Measurements from ENCODE around the gene ZFYVE1.

GRCh38 chr14:72999316-72999715 is 27.6 kb downstream of the ZFYVE1 start:
- TF ChIP-seq, protein P1, sequence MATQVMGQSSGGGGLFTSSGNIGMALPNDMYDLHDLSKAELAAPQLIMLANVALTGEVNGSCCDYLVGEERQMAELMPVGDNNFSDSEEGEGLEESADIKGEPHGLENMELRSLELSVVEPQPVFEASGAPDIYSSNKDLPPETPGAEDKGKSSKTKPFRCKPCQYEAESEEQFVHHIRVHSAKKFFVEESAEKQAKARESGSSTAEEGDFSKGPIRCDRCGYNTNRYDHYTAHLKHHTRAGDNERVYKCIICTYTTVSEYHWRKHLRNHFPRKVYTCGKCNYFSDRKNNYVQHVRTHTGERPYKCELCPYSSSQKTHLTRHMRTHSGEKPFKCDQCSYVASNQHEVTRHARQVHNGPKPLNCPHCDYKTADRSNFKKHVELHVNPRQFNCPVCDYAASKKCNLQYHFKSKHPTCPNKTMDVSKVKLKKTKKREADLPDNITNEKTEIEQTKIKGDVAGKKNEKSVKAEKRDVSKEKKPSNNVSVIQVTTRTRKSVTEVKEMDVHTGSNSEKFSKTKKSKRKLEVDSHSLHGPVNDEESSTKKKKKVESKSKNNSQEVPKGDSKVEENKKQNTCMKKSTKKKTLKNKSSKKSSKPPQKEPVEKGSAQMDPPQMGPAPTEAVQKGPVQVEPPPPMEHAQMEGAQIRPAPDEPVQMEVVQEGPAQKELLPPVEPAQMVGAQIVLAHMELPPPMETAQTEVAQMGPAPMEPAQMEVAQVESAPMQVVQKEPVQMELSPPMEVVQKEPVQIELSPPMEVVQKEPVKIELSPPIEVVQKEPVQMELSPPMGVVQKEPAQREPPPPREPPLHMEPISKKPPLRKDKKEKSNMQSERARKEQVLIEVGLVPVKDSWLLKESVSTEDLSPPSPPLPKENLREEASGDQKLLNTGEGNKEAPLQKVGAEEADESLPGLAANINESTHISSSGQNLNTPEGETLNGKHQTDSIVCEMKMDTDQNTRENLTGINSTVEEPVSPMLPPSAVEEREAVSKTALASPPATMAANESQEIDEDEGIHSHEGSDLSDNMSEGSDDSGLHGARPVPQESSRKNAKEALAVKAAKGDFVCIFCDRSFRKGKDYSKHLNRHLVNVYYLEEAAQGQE (IDR thresholded peaks at IDR 0.05; ENCODE audit: insufficient replicate concordance, low read depth) = no peak
- TF ChIP-seq, protein P2, sequence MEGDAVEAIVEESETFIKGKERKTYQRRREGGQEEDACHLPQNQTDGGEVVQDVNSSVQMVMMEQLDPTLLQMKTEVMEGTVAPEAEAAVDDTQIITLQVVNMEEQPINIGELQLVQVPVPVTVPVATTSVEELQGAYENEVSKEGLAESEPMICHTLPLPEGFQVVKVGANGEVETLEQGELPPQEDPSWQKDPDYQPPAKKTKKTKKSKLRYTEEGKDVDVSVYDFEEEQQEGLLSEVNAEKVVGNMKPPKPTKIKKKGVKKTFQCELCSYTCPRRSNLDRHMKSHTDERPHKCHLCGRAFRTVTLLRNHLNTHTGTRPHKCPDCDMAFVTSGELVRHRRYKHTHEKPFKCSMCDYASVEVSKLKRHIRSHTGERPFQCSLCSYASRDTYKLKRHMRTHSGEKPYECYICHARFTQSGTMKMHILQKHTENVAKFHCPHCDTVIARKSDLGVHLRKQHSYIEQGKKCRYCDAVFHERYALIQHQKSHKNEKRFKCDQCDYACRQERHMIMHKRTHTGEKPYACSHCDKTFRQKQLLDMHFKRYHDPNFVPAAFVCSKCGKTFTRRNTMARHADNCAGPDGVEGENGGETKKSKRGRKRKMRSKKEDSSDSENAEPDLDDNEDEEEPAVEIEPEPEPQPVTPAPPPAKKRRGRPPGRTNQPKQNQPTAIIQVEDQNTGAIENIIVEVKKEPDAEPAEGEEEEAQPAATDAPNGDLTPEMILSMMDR (IDR thresholded peaks at IDR 0.05; ENCODE audit: insufficient read depth, low read length) = no peak
- TF ChIP-seq POLR2AphosphoS5 (IDR thresholded peaks at IDR 0.05; ENCODE audit: low read depth) = no peak

Measured in HL-60 (cell line).